Effector memory CD4-positive, alpha-beta T cell (primary cell): ENCODE results near the gene PRR13.
A peak's percentile ranks its signal among the peaks of the same experiment; 100 is the strongest.
"Not testable (repeated sequence)": the region's sequence is repeated elsewhere in the genome, so short reads cannot be mapped to it uniquely, and the experiment has no call there.

Source experiments
- DNase-seq, 3 donors: peaks; one replicate each; pipeline ENCODE4 v3.0.0-alpha.2; 2020
- H3K27ac ChIP-seq: 2 replicates; pipeline ENCODE4 v1.7.0; 2013; ENCODE audit warnings: mild to moderate bottlenecking, low read length, moderate library complexity; ENCODE audit not compliant: insufficient read depth, poor library complexity, severe bottlenecking
- H3K27me3 ChIP-seq: replicated peaks from 2 replicates; pipeline ENCODE4 v1.7.0; 2013; ENCODE audit warnings: mild to moderate bottlenecking, low read length; ENCODE audit not compliant: insufficient read depth, control insufficient read depth, poor library complexity, severe bottlenecking
- H3K36me3 ChIP-seq: 2 replicates; pipeline ENCODE4 v1.7.0; 2013; ENCODE audit warnings: mild to moderate bottlenecking, low read length, moderate library complexity; ENCODE audit not compliant: control insufficient read depth, insufficient read depth
- H3K4me1 ChIP-seq: 2 replicates; pipeline ENCODE4 v1.7.0; 2013; ENCODE audit warnings: low read length, mild to moderate bottlenecking; ENCODE audit not compliant: control insufficient read depth, insufficient read depth, poor library complexity, severe bottlenecking
- H3K4me3 ChIP-seq: 2 replicates; pipeline ENCODE4 v1.7.0; 2013; ENCODE audit warnings: low read length, low read depth, mild to moderate bottlenecking; ENCODE audit not compliant: insufficient read depth, poor library complexity, severe bottlenecking
- H3K9me3 ChIP-seq: 2 replicates; pipeline ENCODE4 v1.7.0; 2013; ENCODE audit warnings: mild to moderate bottlenecking, low read length, moderate library complexity; ENCODE audit not compliant: control insufficient read depth
- total RNA-seq, 3 donors: gene quantifications; one replicate each; lab custom pipeline; 2026; lab: John Stamatoyannopoulos, UW

The PRR13 gene
- 31.6 to 38.9 (median 38.7) reads per million in 3 donors for total RNA-seq

GRCh38 chr12:53441040-53441833 is at the start of gene PRR13:
PRR13 (plus strand) TSS chr12:53441734; CDS start chr12:53442715, 981 bp downstream.
- Histone ChIP-seq H3K9me3 (no peaks in the 10 kb centered on the region), H3K36me3 (peaks cover 21% of the 10 kb centered on the region), H3K4me1 (peaks cover 14% of the 10 kb centered on the region), H3K27me3 (no peaks in the 10 kb centered on the region), H3K4me3 (peak within 1 kb of the TSS; percentile 92), H3K27ac (peak within 1 kb of the TSS; percentile 86)
- peak; percentile 96 to 97 (median 97) for DNase-seq

GRCh38 chr12:53399896-53400295 is 41.6 kb upstream of the PRR13 start:
- peaks cover 9% of the 10 kb centered on the region for H3K36me3 ChIP-seq
- no peak for DNase-seq
- H3K4me1 ChIP-seq = no peaks in the 10 kb centered on the region
- H3K4me3 ChIP-seq = no peak overlapping the region
- no peaks in the 10 kb centered on the region for H3K9me3 ChIP-seq
- H3K27ac ChIP-seq = no peak overlapping the region
- H3K27me3 ChIP-seq = no peaks in the 10 kb centered on the region

- not testable (repeated sequence) for H3K4me1 ChIP-seq, H3K27ac ChIP-seq, H3K27me3 ChIP-seq, H3K9me3 ChIP-seq, DNase-seq, H3K4me3 ChIP-seq
- peaks cover 12% of the 10 kb centered on the region for H3K36me3 ChIP-seq
Observed at GRCh38 chr12:53402351-53402750, 39.2 kb upstream of the PRR13 start.

GRCh38 chr12:53402871-53403270 is 38.7 kb upstream of the PRR13 start:
- Histone ChIP-seq H3K27ac (no peak overlapping the region), H3K36me3 (peaks cover 14% of the 10 kb centered on the region), H3K4me3 (no peak overlapping the region), H3K4me1 (no peaks in the 10 kb centered on the region), H3K9me3 (no peaks in the 10 kb centered on the region), H3K27me3 (no peaks in the 10 kb centered on the region)
- no peak for DNase-seq

GRCh38 chr12:53410951-53411350 is 30.6 kb upstream of the PRR13 start:
- no peaks in the 10 kb centered on the region for H3K9me3 ChIP-seq
- H3K4me1 ChIP-seq = peaks cover 4% of the 10 kb centered on the region
- H3K27ac ChIP-seq = no peak overlapping the region
- H3K36me3 ChIP-seq = peaks cover 31% of the 10 kb centered on the region
- H3K27me3 ChIP-seq = no peaks in the 10 kb centered on the region
- H3K4me3 ChIP-seq = no peak overlapping the region
- DNase-seq = no peak

- no peak overlapping the region for H3K4me3 ChIP-seq
- no peak overlapping the region for H3K27ac ChIP-seq
- H3K27me3 ChIP-seq = no peaks in the 10 kb centered on the region
- H3K36me3 ChIP-seq = peaks cover 21% of the 10 kb centered on the region
- H3K9me3 ChIP-seq = no peaks in the 10 kb centered on the region
- no peak for DNase-seq
- peaks cover 4% of the 10 kb centered on the region for H3K4me1 ChIP-seq
Observed at GRCh38 chr12:53413485-53414204, 27.9 kb upstream of the PRR13 start.

GRCh38 chr12:53414756-53415417 is 26.6 kb upstream of the PRR13 start:
- Histone ChIP-seq H3K36me3 (peaks cover 9% of the 10 kb centered on the region), H3K9me3 (no peaks in the 10 kb centered on the region), H3K4me3 (no peak overlapping the region), H3K27ac (no peak overlapping the region), H3K27me3 (no peaks in the 10 kb centered on the region), H3K4me1 (peaks cover 4% of the 10 kb centered on the region)
- DNase-seq = no peak

GRCh38 chr12:53415752-53416389 is 25.7 kb upstream of the PRR13 start:
- not testable (repeated sequence) for H3K9me3 ChIP-seq, H3K27me3 ChIP-seq, H3K4me1 ChIP-seq, DNase-seq, H3K4me3 ChIP-seq, H3K27ac ChIP-seq, H3K36me3 ChIP-seq

- not testable (repeated sequence) for H3K9me3 ChIP-seq, H3K27ac ChIP-seq, H3K4me3 ChIP-seq, H3K36me3 ChIP-seq, H3K4me1 ChIP-seq, DNase-seq, H3K27me3 ChIP-seq
Observed at GRCh38 chr12:53417291-53417816, 24.2 kb upstream of the PRR13 start.
